B cell (primary cell): ENCODE data around the gene ADAMTS12. TPM values are rescaled to one million over a fixed set of nuclear protein-coding genes. Genes with fewer than 3 reads are reported as not detected.

ENCODE experiments used
- ATAC-seq: fragments of 200-7000 bp; cut with Tn5 transposase; one replicate; pipeline ENCODE4 v1.10.0; 2021; ENCODE audit warnings: low read depth, mild to moderate bottlenecking, moderate number of reproducible peaks, moderate library complexity
- CTCF ChIA-PET: fragments of 350-600 bp; sonication (Branson Sonifier 250); formaldehyde crosslinking; loops from one replicate; lab custom pipeline; 2021; ENCODE audit warnings: antibody characterized with exemption, inconsistent platforms; lab: Charles Lee
- POLR2A ChIA-PET: fragments of 350-600 bp; sonication (Branson Sonifier 250); formaldehyde crosslinking; loops from one replicate; lab custom pipeline; 2021; ENCODE audit warnings: antibody characterized with exemption; lab: Charles Lee
- DNase-seq: peaks from one replicate; pipeline ENCODE4 v3.0.0; 2013
- H2AFZ ChIP-seq: 2 replicates; pipeline ENCODE4 v1.6.1; 2012; ENCODE audit warnings: mild to moderate bottlenecking, low read depth, low read length; ENCODE audit not compliant: insufficient read depth, poor library complexity, severe bottlenecking
- H3K27ac ChIP-seq, 2 donors: 1 replicate in 1 of 2; 2 replicates in 1 of 2; pipeline ENCODE4 v1.5.1; 2012 to 2013; ENCODE audit warnings: low read length in 2 of 2, mild to moderate bottlenecking in 2 of 2, moderate library complexity in 1 of 2
- H3K27me3 ChIP-seq, 4 experiments: fragments of 200-600 bp in 1 of 4; sonication (generic) in 1 of 4; replicated peaks in 1 of 4; 1 replicate in 2 of 4; 2 replicates in 2 of 4; pipeline versions ENCODE4 v1.6.1 to v1.7.0; 2013 to 2016; ENCODE audit warnings: low read length in 3 of 4, mild to moderate bottlenecking in 2 of 4, mixed read lengths in 1 of 4, moderate library complexity in 1 of 4; ENCODE audit not compliant: insufficient read depth in 4 of 4, control insufficient read depth in 3 of 4; ENCODE audit errors: control extremely low read depth in 1 of 4
- H3K36me3 ChIP-seq, 2 experiments: replicated peaks in 1 of 2; 1 replicate in 1 of 2; 2 replicates in 1 of 2; pipeline versions ENCODE4 v1.6.1 to v1.7.1; 2013; ENCODE audit warnings: low read length in 1 of 2; ENCODE audit not compliant: insufficient read depth in 2 of 2, control insufficient read depth in 1 of 2; ENCODE audit errors: control extremely low read depth in 1 of 2, extremely low read depth in 1 of 2
- H3K4me1 ChIP-seq, 2 donors: fragments of 200-600 bp in 1 of 2; sonication (generic) in 1 of 2; 1 replicate in 1 of 2; 2 replicates in 1 of 2; pipeline versions ENCODE4 v1.5.1 to v1.6.1; 2013 to 2017; ENCODE audit warnings: low read length in 2 of 2; ENCODE audit not compliant: control insufficient read depth in 2 of 2, insufficient read depth in 2 of 2
- H3K4me2 ChIP-seq: replicated peaks from 2 replicates; pipeline ENCODE3; 2012; ENCODE audit warnings: mild to moderate bottlenecking, low read depth, low read length; ENCODE audit not compliant: poor library complexity, severe bottlenecking
- H3K4me3 ChIP-seq, 5 experiments: fragments of 200-600 bp in 1 of 5; sonication (generic) in 1 of 5; 1 replicate in 3 of 5; 2 replicates in 2 of 5; pipeline versions ENCODE4 v1.5.1 to v1.7.0; 2011 to 2016; ENCODE audit warnings: low read length in 4 of 5, mild to moderate bottlenecking in 4 of 5, low read depth in 2 of 5, control low read depth in 1 of 5, moderate library complexity in 1 of 5; ENCODE audit not compliant: insufficient read depth in 1 of 5; ENCODE audit errors: control extremely low read depth in 1 of 5, extremely low read depth in 1 of 5
- H3K79me2 ChIP-seq: fragments of 200-600 bp; sonication (generic); one replicate; pipeline ENCODE4 v1.6.0; 2016; ENCODE audit warnings: low read length; ENCODE audit not compliant: control insufficient read depth, insufficient read depth
- H3K9ac ChIP-seq: fragments of 200-600 bp; sonication (generic); 2 replicates; pipeline ENCODE4 v1.6.1; 2017; ENCODE audit warnings: mild to moderate bottlenecking, low read length, moderate library complexity
- H3K9me3 ChIP-seq, 3 donors: one replicate each; pipeline versions ENCODE4 v1.6.1 to v1.7.1; 2013; ENCODE audit warnings: low read length in 2 of 3; ENCODE audit not compliant: control insufficient read depth in 2 of 3, insufficient read depth in 1 of 3; ENCODE audit errors: control extremely low read depth in 1 of 3
- H4K20me1 ChIP-seq: 2 replicates; pipeline ENCODE4 v1.6.0; 2012; ENCODE audit warnings: mild to moderate bottlenecking, low read length; ENCODE audit not compliant: insufficient read depth, control insufficient read depth, poor library complexity, severe bottlenecking
- H3K27ac Mint-ChIP-seq: one replicate; pipeline ENCODE4 v1.8.0; 2021; ENCODE audit warnings: mixed read lengths
- H3K27me3 Mint-ChIP-seq: one replicate; pipeline ENCODE4 v1.8.0; 2021; ENCODE audit warnings: mixed read lengths
- H3K4me1 Mint-ChIP-seq: one replicate; pipeline ENCODE4 v1.8.0; 2021; ENCODE audit warnings: mixed read lengths
- H3K4me3 Mint-ChIP-seq: one replicate; pipeline ENCODE4 v1.8.0; 2021; ENCODE audit warnings: mixed read lengths
- H3K9me3 Mint-ChIP-seq: one replicate; pipeline ENCODE4 v1.8.0; 2022; ENCODE audit warnings: mixed read lengths; ENCODE audit not compliant: insufficient read depth
- EZH2 ChIP-seq: IDR thresholded peaks from 2 replicates; pipeline ENCODE4 v1.6.1; 2012; ENCODE audit warnings: borderline replicate concordance, low read depth, mild to moderate bottlenecking, moderate library complexity, low read length; ENCODE audit not compliant: insufficient read depth, poor library complexity, severe bottlenecking
- WGBS: methylation state at CpG from one replicate; pipeline ENCODE4 v1.1.5; 2013; ENCODE audit warnings: missing lambda C conversion rate; ENCODE audit not compliant: insufficient coverage; 5-methylcytosine and 5-hydroxymethylcytosine counted together
- intact Hi-C: fragments of 100-400 bp; cut with micrococcal nuclease; formaldehyde crosslinking; loops from one replicate; pipeline ENCODE4 v1.10.0; 2022
- polyA plus RNA-seq: library from polyadenylated mRNA; depleted of rRNA; stranded (reverse); fragments of >200 nt; gene quantifications from 2 replicates; pipeline ENCODE4 v1.2.3, GENCODE V29; 2012
- total RNA-seq, 2 donors: library from RNA; stranded (reverse); fragments of 120-200 nt in 1 of 2; gene quantifications; 1 replicate in 1 of 2; 2 replicates in 1 of 2; pipeline versions ENCODE4 v1.2.3 to v1.2.4, GENCODE V29; 2013 to 2022
- TF ChIP-seq, protein P1 (sequence below): fragments of 200-600 bp; IDR thresholded peaks from one replicate; pipeline ENCODE4 v1.8.0; 2022; ENCODE audit warnings: antibody characterized with exemption, mild to moderate bottlenecking

ADAMTS12 gene
- total and polyA plus RNA-seq, 2 donors (not counting 1 experiment from before 2014, with no cell fraction given): not detected

DNA sequence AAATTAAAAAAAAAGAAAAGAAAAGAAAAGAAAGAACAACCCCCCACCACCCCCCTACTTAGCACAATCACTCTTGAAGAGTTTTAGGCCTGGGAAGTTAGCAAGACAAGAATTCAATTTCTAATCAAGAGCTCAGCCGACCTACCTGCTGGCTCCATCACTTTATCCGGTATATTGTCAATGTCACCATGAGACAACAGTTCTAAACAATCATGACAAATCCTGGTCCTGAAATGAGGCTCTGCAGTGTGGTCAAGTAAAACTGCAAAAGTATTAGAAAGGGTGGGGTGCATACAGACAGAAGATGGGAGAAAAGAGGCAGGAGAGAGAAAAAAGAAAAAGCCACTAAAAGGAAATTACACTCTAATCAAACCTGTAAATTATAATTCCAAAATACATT lies 287.3 kb downstream of the ADAMTS12 start:
- WGBS: no CpG with 5 or more reads among the region's 2 CpGs
- no peak for DNase-seq
- no peaks in the 10 kb centered on the region for H3K9me3 ChIP-seq
- no peaks in the 10 kb centered on the region for H3K27me3 ChIP-seq
- no peak overlapping the region for H3K4me2 ChIP-seq
- no peaks in the 10 kb centered on the region for H4K20me1 ChIP-seq
- ChIA-PET CTCF (no interaction called here), POLR2A (no interaction called here)
- intact Hi-C loops: no loop called here
- no peak overlapping the region for H3K27ac ChIP-seq
- H3K4me3 ChIP-seq: no peak overlapping the region
- ATAC-seq: no peak
- H3K4me1 ChIP-seq: no peaks in the 10 kb centered on the region
- H3K9ac ChIP-seq: no peak overlapping the region
- no peaks in the 10 kb centered on the region for H3K9me3 Mint-ChIP-seq
- H3K4me3 Mint-ChIP-seq: no peak overlapping the region
- TF ChIP-seq, protein P1, sequence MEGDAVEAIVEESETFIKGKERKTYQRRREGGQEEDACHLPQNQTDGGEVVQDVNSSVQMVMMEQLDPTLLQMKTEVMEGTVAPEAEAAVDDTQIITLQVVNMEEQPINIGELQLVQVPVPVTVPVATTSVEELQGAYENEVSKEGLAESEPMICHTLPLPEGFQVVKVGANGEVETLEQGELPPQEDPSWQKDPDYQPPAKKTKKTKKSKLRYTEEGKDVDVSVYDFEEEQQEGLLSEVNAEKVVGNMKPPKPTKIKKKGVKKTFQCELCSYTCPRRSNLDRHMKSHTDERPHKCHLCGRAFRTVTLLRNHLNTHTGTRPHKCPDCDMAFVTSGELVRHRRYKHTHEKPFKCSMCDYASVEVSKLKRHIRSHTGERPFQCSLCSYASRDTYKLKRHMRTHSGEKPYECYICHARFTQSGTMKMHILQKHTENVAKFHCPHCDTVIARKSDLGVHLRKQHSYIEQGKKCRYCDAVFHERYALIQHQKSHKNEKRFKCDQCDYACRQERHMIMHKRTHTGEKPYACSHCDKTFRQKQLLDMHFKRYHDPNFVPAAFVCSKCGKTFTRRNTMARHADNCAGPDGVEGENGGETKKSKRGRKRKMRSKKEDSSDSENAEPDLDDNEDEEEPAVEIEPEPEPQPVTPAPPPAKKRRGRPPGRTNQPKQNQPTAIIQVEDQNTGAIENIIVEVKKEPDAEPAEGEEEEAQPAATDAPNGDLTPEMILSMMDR: no peak
- no peak for TF ChIP-seq EZH2
- H3K4me1 Mint-ChIP-seq: no peaks in the 10 kb centered on the region
- no peaks in the 10 kb centered on the region for H3K36me3 ChIP-seq
- no peak overlapping the region for H3K27ac Mint-ChIP-seq
- H3K27me3 Mint-ChIP-seq: no peaks in the 10 kb centered on the region
- no peak overlapping the region for H2AFZ ChIP-seq
- no peaks in the 10 kb centered on the region for H3K79me2 ChIP-seq

DNA sequence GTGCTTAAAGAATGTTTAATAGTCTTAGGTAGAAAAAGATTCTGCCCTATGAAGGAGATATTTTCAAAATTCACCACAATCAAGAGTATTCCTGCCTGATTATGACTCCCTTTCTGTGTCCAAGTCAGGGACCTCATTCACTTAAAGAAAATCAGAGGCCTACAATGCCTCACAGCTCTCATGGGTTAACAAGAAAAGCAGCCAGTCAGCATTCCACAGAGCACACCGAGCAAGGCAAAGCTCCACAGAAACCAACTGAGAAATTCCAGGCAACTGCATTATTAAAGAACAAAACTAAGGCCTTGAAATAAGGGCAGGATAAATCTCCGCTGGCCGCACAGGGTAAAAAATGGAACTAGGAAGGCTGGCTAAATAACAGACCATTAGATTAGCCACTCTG lies 289.9 kb downstream of the ADAMTS12 start:
- H2AFZ ChIP-seq: no peak overlapping the region
- H3K9me3 ChIP-seq: no peaks in the 10 kb centered on the region
- Mint-ChIP-seq H3K4me3 (no peak overlapping the region), H3K27me3 (no peaks in the 10 kb centered on the region), H3K9me3 (no peaks in the 10 kb centered on the region), H3K27ac (no peak overlapping the region), H3K4me1 (no peaks in the 10 kb centered on the region)
- H4K20me1 ChIP-seq: no peaks in the 10 kb centered on the region
- H3K4me2 ChIP-seq: no peak overlapping the region
- H3K36me3 ChIP-seq: no peaks in the 10 kb centered on the region
- H3K9ac ChIP-seq: no peak overlapping the region
- H3K27me3 ChIP-seq: no peaks in the 10 kb centered on the region
- POLR2A ChIA-PET: no interaction called here
- no peak overlapping the region for H3K4me3 ChIP-seq
- DNase-seq (no peak), ATAC-seq (no peak)
- H3K79me2 ChIP-seq: no peaks in the 10 kb centered on the region
- 57% methylated on average over 1 of the region's 3 CpGs for WGBS
- CTCF ChIA-PET: no interaction called here
- no peak overlapping the region for H3K27ac ChIP-seq
- TF ChIP-seq EZH2: no peak
- TF ChIP-seq, protein P1: no peak
- intact Hi-C loops: no loop called here
- no peaks in the 10 kb centered on the region for H3K4me1 ChIP-seq
